ENCODE data around the gene RHEBL1.
"Not testable (repeated sequence)": the region's sequence is repeated elsewhere in the genome, so short reads cannot be mapped to it uniquely, and the experiment has no call there.

RHEBL1 gene

GRCh38 chr12:49079793-49080192 is 10.0 kb upstream of the RHEBL1 start:
- in situ Hi-C loops (cut with MboI; ENCODE audit: low pct_unique_long_range_greater_than_20kb, low sequenced_read_pairs, unreplicated experiment) = no loop called here

GRCh38 chr12:49070971-49071370 is 1.2 kb upstream of the RHEBL1 start:
- no peak for DNase-seq (ENCODE audit: low spot score)
- in situ Hi-C loops (cut with MboI; ENCODE audit: low pct_unique_long_range_greater_than_20kb, low sequenced_read_pairs, unreplicated experiment) = no loop called here
- TF ChIP-seq CTCF (IDR thresholded peaks at IDR 0.05; ENCODE audit: extremely low read depth, insufficient read depth, missing control alignments) = no peak

More at GRCh38 chr12:49079793-49080192, 10.0 kb upstream of the RHEBL1 start:
- no peak for TF ChIP-seq CTCF (IDR thresholded peaks at IDR 0.05; ENCODE audit: extremely low read depth, insufficient read depth, missing control alignments)
- DNase-seq (ENCODE audit: low spot score) = no peak

- TF ChIP-seq CTCF (IDR thresholded peaks at IDR 0.05; ENCODE audit: extremely low read depth, insufficient read depth, missing control alignments) = no peak
- no peak for DNase-seq (ENCODE audit: low spot score)
- in situ Hi-C loops (cut with MboI; ENCODE audit: low pct_unique_long_range_greater_than_20kb, low sequenced_read_pairs, unreplicated experiment) = no loop called here
These were observed 786 bp downstream of the RHEBL1 start for GRCh38 chr12:49068879-49069506.

- no peak for TF ChIP-seq CTCF (IDR thresholded peaks at IDR 0.05; ENCODE audit: extremely low read depth, insufficient read depth, missing control alignments)
- DNase-seq (ENCODE audit: low spot score) = no peak
- in situ Hi-C loops (cut with MboI; ENCODE audit: low pct_unique_long_range_greater_than_20kb, low sequenced_read_pairs, unreplicated experiment) = no loop called here
These were observed 3.7 kb downstream of the RHEBL1 start for GRCh38 chr12:49066120-49066519.

GRCh38 chr12:49064767-49065152 is 5.0 kb downstream of the RHEBL1 start:
- DNase-seq (ENCODE audit: low spot score) = no peak
- in situ Hi-C loops (cut with MboI; ENCODE audit: low pct_unique_long_range_greater_than_20kb, low sequenced_read_pairs, unreplicated experiment) = no loop called here
- no peak for TF ChIP-seq CTCF (IDR thresholded peaks at IDR 0.05; ENCODE audit: extremely low read depth, insufficient read depth, missing control alignments)

- DNase-seq (ENCODE audit: low spot score); in situ Hi-C loops (cut with MboI; ENCODE audit: low pct_unique_long_range_greater_than_20kb, low sequenced_read_pairs, unreplicated experiment): not testable (repeated sequence)
These were observed 7.9 kb downstream of the RHEBL1 start for GRCh38 chr12:49061916-49062315.

GRCh38 chr12:49061157-49061650 is 8.6 kb downstream of the RHEBL1 start:
- no peak for TF ChIP-seq CTCF (IDR thresholded peaks at IDR 0.05; ENCODE audit: extremely low read depth, insufficient read depth, missing control alignments)
- in situ Hi-C loops (cut with MboI; ENCODE audit: low pct_unique_long_range_greater_than_20kb, low sequenced_read_pairs, unreplicated experiment) = no loop called here
- no peak for DNase-seq (ENCODE audit: low spot score)
